Measurements from ENCODE around the gene SOX4. TPM values are rescaled to one million over a fixed set of nuclear protein-coding genes. Genes with fewer than 3 reads are reported as not detected.

SOX4 gene
- total and polyA plus RNA-seq, 2 donors (not counting 1 experiment from before 2014, with no cell fraction given): 5.1 to 38.1 TPM

DNA sequence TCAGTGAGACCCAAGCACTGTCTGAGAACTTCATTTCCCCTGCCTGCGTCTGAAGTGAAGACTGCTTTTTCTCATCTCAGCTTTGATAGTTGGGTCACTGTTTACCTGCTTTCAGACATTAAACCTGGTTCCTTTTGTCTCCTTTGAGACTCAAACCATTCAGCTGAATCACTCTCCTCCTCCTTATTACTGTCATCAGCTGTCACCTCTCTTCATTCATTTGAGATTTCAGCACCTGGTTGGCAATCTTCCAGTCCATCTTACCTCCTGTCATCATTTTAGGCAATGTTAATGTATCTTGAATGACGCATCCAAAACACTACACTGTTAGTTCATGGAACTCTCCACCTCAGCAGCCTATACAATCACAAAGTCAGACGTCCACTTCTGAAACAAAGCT lies 34.3 kb upstream of the SOX4 start:
- H3K9me3 ChIP-seq (ENCODE audit: control insufficient read depth, insufficient read depth, low read depth, low read length): no peaks in the 10 kb centered on the region
- no peaks in the 10 kb centered on the region for H3K4me1 ChIP-seq (ENCODE audit: control insufficient read depth, extremely low read depth, insufficient read depth, low read length)
- no peak overlapping the region for H3K4me3 ChIP-seq (replicated peaks in 1 of 4; ENCODE audit: control extremely low read depth in 1 of 4, insufficient read depth in 1 of 4, low read depth in 3 of 4, low read length in 4 of 4)
- no peaks in the 10 kb centered on the region for H4K20me1 ChIP-seq (ENCODE audit: control insufficient read depth, extremely low read depth, insufficient read depth, low read length)
- no peaks in the 10 kb centered on the region for H3K36me3 ChIP-seq (ENCODE audit: control insufficient read depth, insufficient read depth, low read length)
- H3K79me2 ChIP-seq (ENCODE audit: control insufficient read depth, insufficient read depth, low read length): no peaks in the 10 kb centered on the region
- H2AFZ ChIP-seq (ENCODE audit: low read length): no peak overlapping the region
- no peak overlapping the region for H3K27ac ChIP-seq (ENCODE audit: insufficient read depth, low read length)
- no peak overlapping the region for H3K4me2 ChIP-seq (ENCODE audit: extremely low read depth, insufficient read depth, low read length)
- DNase-seq (ENCODE audit: low read depth in 2 of 2): no peak
- H3K9ac ChIP-seq (ENCODE audit: insufficient read depth, low read length): no peak overlapping the region
- no peaks in the 10 kb centered on the region for H3K27me3 ChIP-seq (ENCODE audit: control insufficient read depth, insufficient read depth, low read length)
- no peak for TF ChIP-seq EZH2 (IDR thresholded peaks at IDR 0.05; ENCODE audit: low read length, missing control alignments)
- TF ChIP-seq, protein P1, sequence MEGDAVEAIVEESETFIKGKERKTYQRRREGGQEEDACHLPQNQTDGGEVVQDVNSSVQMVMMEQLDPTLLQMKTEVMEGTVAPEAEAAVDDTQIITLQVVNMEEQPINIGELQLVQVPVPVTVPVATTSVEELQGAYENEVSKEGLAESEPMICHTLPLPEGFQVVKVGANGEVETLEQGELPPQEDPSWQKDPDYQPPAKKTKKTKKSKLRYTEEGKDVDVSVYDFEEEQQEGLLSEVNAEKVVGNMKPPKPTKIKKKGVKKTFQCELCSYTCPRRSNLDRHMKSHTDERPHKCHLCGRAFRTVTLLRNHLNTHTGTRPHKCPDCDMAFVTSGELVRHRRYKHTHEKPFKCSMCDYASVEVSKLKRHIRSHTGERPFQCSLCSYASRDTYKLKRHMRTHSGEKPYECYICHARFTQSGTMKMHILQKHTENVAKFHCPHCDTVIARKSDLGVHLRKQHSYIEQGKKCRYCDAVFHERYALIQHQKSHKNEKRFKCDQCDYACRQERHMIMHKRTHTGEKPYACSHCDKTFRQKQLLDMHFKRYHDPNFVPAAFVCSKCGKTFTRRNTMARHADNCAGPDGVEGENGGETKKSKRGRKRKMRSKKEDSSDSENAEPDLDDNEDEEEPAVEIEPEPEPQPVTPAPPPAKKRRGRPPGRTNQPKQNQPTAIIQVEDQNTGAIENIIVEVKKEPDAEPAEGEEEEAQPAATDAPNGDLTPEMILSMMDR (conservative IDR thresholded peaks at IDR 0.05 in 1 of 2, IDR thresholded peaks at IDR 0.05 in 1 of 2; ENCODE audit: low read depth in 1 of 2, low read length in 2 of 2): no peak

DNA sequence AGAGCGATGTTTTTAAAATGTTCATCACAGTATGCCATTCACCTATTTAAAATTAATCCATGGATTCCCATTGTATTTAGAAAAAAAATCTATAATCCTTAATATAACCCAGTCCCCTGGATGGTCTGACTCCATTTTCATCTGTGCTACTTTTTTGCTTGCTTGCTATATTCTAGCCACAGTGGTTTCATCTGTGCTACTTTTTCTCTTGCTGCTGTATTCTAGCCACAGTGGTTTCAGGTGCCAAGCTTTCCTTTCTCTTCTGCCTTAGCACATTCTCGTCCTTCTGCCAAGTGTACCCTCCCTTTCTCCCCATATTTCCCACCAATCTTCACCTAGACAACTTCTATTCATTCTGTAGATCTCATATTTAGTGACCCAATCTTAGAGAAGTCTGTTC lies 33.3 kb upstream of the SOX4 start:
- H3K4me1 ChIP-seq (ENCODE audit: control insufficient read depth, extremely low read depth, insufficient read depth, low read length): no peaks in the 10 kb centered on the region
- DNase-seq (ENCODE audit: low read depth in 2 of 2): no peak
- no peak overlapping the region for H3K4me2 ChIP-seq (ENCODE audit: extremely low read depth, insufficient read depth, low read length)
- H3K4me3 ChIP-seq (replicated peaks in 1 of 4; ENCODE audit: control extremely low read depth in 1 of 4, insufficient read depth in 1 of 4, low read depth in 3 of 4, low read length in 4 of 4): no peak overlapping the region
- H3K9ac ChIP-seq (ENCODE audit: insufficient read depth, low read length): no peak overlapping the region
- no peaks in the 10 kb centered on the region for H3K27me3 ChIP-seq (ENCODE audit: control insufficient read depth, insufficient read depth, low read length)
- TF ChIP-seq EZH2 (IDR thresholded peaks at IDR 0.05; ENCODE audit: low read length, missing control alignments): no peak
- TF ChIP-seq, protein P1 (conservative IDR thresholded peaks at IDR 0.05 in 1 of 2, IDR thresholded peaks at IDR 0.05 in 1 of 2; ENCODE audit: low read depth in 1 of 2, low read length in 2 of 2): no peak
- H3K9me3 ChIP-seq (ENCODE audit: control insufficient read depth, insufficient read depth, low read depth, low read length): no peaks in the 10 kb centered on the region
- no peak overlapping the region for H2AFZ ChIP-seq (ENCODE audit: low read length)
- H4K20me1 ChIP-seq (ENCODE audit: control insufficient read depth, extremely low read depth, insufficient read depth, low read length): no peaks in the 10 kb centered on the region
- H3K27ac ChIP-seq (ENCODE audit: insufficient read depth, low read length): no peak overlapping the region
- no peaks in the 10 kb centered on the region for H3K79me2 ChIP-seq (ENCODE audit: control insufficient read depth, insufficient read depth, low read length)
- no peaks in the 10 kb centered on the region for H3K36me3 ChIP-seq (ENCODE audit: control insufficient read depth, insufficient read depth, low read length)

DNA sequence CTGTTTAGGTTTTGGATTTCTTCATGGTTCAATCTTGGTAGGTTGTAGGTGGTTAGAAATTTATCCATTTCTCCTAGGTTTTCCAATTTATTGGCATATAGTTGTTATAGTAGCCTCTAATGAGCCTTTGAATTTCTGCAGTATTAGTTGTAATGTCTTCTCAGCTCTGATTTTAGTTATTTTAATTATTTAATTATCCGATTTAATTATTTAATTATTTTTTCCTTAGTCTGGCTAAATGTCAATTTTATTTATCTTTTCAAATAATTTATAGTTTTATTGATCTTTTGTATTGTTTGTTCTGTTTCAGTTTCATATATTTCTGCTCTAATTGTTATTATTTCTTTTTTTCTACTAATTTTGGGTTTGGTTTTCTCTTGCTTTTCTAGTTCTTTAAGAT lies 28.1 kb upstream of the SOX4 start:
- Histone ChIP-seq H3K4me1 (ENCODE audit: control insufficient read depth, extremely low read depth, insufficient read depth, low read length) (no peaks in the 10 kb centered on the region), H3K4me3 (replicated peaks in 1 of 4; ENCODE audit: control extremely low read depth in 1 of 4, insufficient read depth in 1 of 4, low read depth in 3 of 4, low read length in 4 of 4) (no peak overlapping the region), H2AFZ (ENCODE audit: low read length) (no peak overlapping the region), H3K36me3 (ENCODE audit: control insufficient read depth, insufficient read depth, low read length) (no peaks in the 10 kb centered on the region), H3K27ac (ENCODE audit: insufficient read depth, low read length) (no peak overlapping the region), H3K79me2 (ENCODE audit: control insufficient read depth, insufficient read depth, low read length) (no peaks in the 10 kb centered on the region), H3K27me3 (ENCODE audit: control insufficient read depth, insufficient read depth, low read length) (no peaks in the 10 kb centered on the region), H3K9me3 (ENCODE audit: control insufficient read depth, insufficient read depth, low read depth, low read length) (no peaks in the 10 kb centered on the region), H3K9ac (ENCODE audit: insufficient read depth, low read length) (no peak overlapping the region), H3K4me2 (ENCODE audit: extremely low read depth, insufficient read depth, low read length) (no peak overlapping the region), H4K20me1 (ENCODE audit: control insufficient read depth, extremely low read depth, insufficient read depth, low read length) (no peaks in the 10 kb centered on the region)
- no peak for DNase-seq (ENCODE audit: low read depth in 2 of 2)
- TF ChIP-seq, protein P1 (conservative IDR thresholded peaks at IDR 0.05 in 1 of 2, IDR thresholded peaks at IDR 0.05 in 1 of 2; ENCODE audit: low read depth in 1 of 2, low read length in 2 of 2): no peak
- TF ChIP-seq EZH2 (IDR thresholded peaks at IDR 0.05; ENCODE audit: low read length, missing control alignments): no peak

Measured in fibroblast of lung (primary cell).